CD8-positive, alpha-beta memory T cell (primary cell): Measurements from ENCODE around the gene ESPNL. TPM values are rescaled to one million over a fixed set of nuclear protein-coding genes. Genes with fewer than 3 reads are reported as not detected.

Experiments used
- CTCF ChIA-PET: fragments of 350-600 bp; sonication (Branson Sonifier 250); formaldehyde crosslinking; loops from one replicate; lab custom pipeline; 2021; ENCODE audit warnings: antibody characterized with exemption; lab: Charles Lee
- POLR2A ChIA-PET: fragments of 350-600 bp; sonication (Branson Sonifier 250); formaldehyde crosslinking; loops from one replicate; lab custom pipeline; 2021; ENCODE audit warnings: antibody characterized with exemption; lab: Charles Lee
- DNase-seq, 5 donors: peaks; one replicate each; pipeline versions ENCODE4 v3.0.0 to v3.0.0-alpha.2; 2020 to 2022; ENCODE audit warnings: mixed read lengths in 1 of 5
- H3K27ac ChIP-seq: one replicate; pipeline ENCODE4 v1.7.0; 2013; ENCODE audit warnings: low read depth, mild to moderate bottlenecking, low read length, moderate library complexity
- H3K27me3 ChIP-seq: 2 replicates; pipeline ENCODE4 v1.7.0; 2013; ENCODE audit warnings: low read length, mild to moderate bottlenecking; ENCODE audit not compliant: insufficient read depth, poor library complexity, severe bottlenecking
- H3K36me3 ChIP-seq: 2 replicates; pipeline ENCODE4 v1.7.0; 2013; ENCODE audit warnings: mild to moderate bottlenecking, low read length, moderate library complexity; ENCODE audit not compliant: insufficient read depth
- H3K4me1 ChIP-seq: 2 replicates; pipeline ENCODE4 v1.7.0; 2013; ENCODE audit warnings: mild to moderate bottlenecking, low read length, moderate library complexity; ENCODE audit not compliant: insufficient read depth
- H3K4me3 ChIP-seq: 2 replicates; pipeline ENCODE4 v1.7.0; 2013; ENCODE audit warnings: mild to moderate bottlenecking, low read length
- H3K9me3 ChIP-seq: 2 replicates; pipeline ENCODE4 v1.7.0; 2013; ENCODE audit warnings: mild to moderate bottlenecking, low read length
- H3K27ac Mint-ChIP-seq, 8 donors: one replicate each; pipeline ENCODE4 v1.8.0; 2020 to 2021; ENCODE audit warnings: mixed read lengths in 8 of 8, mild to moderate bottlenecking in 6 of 8, inconsistent platforms in 3 of 8, moderate library complexity in 3 of 8
- H3K27me3 Mint-ChIP-seq, 2 donors: one replicate each; pipeline ENCODE4 v1.8.0; 2020 to 2021; ENCODE audit warnings: mixed read lengths in 2 of 2, mild to moderate bottlenecking in 1 of 2, moderate library complexity in 1 of 2
- H3K36me3 Mint-ChIP-seq, 3 donors: one replicate each; pipeline ENCODE4 v1.8.0; 2020 to 2021; ENCODE audit warnings: mixed read lengths in 3 of 3, inconsistent platforms in 1 of 3, mild to moderate bottlenecking in 1 of 3
- H3K4me1 Mint-ChIP-seq, 3 donors: one replicate each; pipeline ENCODE4 v1.8.0; 2020 to 2021; ENCODE audit warnings: mixed read lengths in 3 of 3, inconsistent platforms in 1 of 3, mild to moderate bottlenecking in 1 of 3
- H3K4me3 Mint-ChIP-seq, 7 donors: one replicate each; pipeline ENCODE4 v1.8.0; 2020 to 2021; ENCODE audit warnings: mixed read lengths in 7 of 7, mild to moderate bottlenecking in 6 of 7, moderate library complexity in 4 of 7, inconsistent platforms in 2 of 7
- H3K9me3 Mint-ChIP-seq, 5 donors: one replicate each; pipeline ENCODE4 v1.8.0; 2020 to 2022; ENCODE audit warnings: mixed read lengths in 5 of 5, mild to moderate bottlenecking in 3 of 5, moderate library complexity in 2 of 5, inconsistent platforms in 1 of 5
- polyA plus RNA-seq: library from polyadenylated mRNA; unstranded; fragments of 300-500 nt; fragmentation: Illumina TruSeq; gene quantifications from one replicate; pipeline ENCODE4 v1.2.3, GENCODE V29; 2021
- total RNA-seq, 2 experiments: library from RNA; stranded (reverse); gene quantifications; one replicate each; pipeline ENCODE4 v1.2.3, GENCODE V29; 2021

The ESPNL gene
- total and polyA plus RNA-seq, 3 experiments from 2014 or later = not detected

DNA sequence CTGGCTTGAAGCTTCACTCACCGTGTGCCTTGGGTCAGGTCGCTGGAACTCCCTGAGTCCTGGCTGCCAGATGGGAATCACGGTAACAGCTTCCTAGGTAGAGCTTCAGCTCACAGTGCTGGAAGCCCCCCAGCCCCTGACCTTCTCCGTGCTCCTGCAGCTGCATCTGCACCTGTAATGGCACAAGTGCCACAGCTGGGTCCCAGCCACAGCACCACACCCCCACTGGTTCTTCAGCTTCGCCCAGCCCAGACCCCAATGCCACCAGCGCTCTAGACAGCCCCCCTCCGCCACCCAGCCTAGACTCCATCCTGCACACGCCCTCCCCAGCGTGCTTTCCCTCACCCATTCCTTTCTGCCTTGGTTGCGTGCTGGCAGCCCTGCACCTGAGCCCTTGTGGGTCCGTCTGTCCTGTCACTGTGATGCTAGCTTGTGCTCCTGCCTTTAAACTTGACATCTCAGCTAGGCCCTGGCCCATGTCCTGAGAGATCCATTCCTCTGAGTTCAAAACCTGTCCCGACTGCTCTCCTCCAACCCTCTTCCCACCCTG lies 7.6 kb upstream of the ESPNL start:
- Histone ChIP-seq H3K27me3 (no peaks in the 10 kb centered on the region), H3K4me3 (no peak overlapping the region), H3K9me3 (no peaks in the 10 kb centered on the region), H3K4me1 (no peaks in the 10 kb centered on the region), H3K27ac (no peak overlapping the region), H3K36me3 (no peaks in the 10 kb centered on the region)
- Mint-ChIP-seq H3K9me3 (no peaks in the 10 kb centered on the region), H3K36me3 (peaks cover 0 to 23% (median 5%) of the 10 kb centered on the region in 3 donors), H3K4me3 (no peak overlapping the region), H3K27ac (peak overlapping the region in 1 of 8 donors; percentile 5), H3K27me3 (peaks cover 0 to 2% of the 10 kb centered on the region in 2 donors), H3K4me1 (no peaks in the 10 kb centered on the region)
- POLR2A ChIA-PET = no interaction called here
- CTCF ChIA-PET = no interaction called here
- DNase-seq = no peak

DNA sequence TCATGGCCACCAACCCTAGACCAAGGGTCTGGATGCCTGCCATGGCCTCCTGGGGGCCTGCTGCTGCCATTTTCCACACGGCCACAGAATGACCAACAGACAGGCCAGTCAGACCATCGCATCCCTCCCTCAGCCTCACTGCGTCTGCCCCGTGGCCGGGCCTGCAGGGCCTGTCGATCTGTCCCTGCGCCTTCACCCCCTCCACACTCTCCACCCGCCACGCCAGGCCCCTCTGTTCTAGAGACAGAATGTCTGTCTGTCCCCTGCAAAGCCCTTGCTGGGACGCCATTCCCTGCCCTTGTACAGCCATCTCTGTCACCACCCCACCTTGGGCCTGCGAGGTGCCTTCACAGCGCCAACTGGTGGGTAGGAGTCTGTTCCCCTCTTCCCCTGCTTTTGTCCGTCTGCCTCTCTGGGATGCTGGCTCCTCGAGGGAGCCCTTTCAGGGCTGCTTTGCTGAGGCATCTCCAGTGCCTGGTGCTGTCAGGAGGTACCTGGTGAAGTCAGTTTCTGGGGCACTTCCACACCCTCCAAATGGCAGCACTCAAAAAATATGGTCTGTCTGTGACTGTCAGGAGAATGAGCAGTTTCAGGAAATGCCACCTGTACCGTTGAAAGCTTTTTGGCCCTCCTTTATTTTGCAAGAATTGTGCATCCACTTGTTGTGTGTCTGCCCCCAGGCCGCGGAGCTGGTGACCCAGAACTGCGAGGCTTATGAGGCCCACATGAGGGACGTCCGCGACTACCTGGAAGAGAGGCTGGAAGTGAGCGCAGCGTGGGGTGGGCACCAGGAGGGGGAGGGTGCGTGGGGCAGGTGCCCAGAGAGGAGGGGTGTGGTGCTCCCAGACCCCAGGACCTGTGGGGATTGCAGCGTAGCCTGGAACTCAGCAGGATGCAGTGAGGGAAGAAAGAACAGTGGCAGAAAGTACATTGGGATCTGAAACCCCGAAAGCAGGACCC lies 6.7 kb upstream of the ESPNL start:
- DNase-seq = no peak
- Mint-ChIP-seq H3K9me3 (no peaks in the 10 kb centered on the region), H3K27ac (no peak overlapping the region), H3K4me3 (no peak overlapping the region), H3K27me3 (peaks cover 0 to 2% of the 10 kb centered on the region in 2 donors), H3K36me3 (peaks cover 0 to 23% (median 5%) of the 10 kb centered on the region in 3 donors), H3K4me1 (no peaks in the 10 kb centered on the region)
- Histone ChIP-seq H3K4me3 (no peak overlapping the region), H3K4me1 (no peaks in the 10 kb centered on the region), H3K9me3 (no peaks in the 10 kb centered on the region), H3K36me3 (no peaks in the 10 kb centered on the region), H3K27ac (no peak overlapping the region), H3K27me3 (no peaks in the 10 kb centered on the region)
- ChIA-PET CTCF (no interaction called here), POLR2A (no interaction called here)

DNA sequence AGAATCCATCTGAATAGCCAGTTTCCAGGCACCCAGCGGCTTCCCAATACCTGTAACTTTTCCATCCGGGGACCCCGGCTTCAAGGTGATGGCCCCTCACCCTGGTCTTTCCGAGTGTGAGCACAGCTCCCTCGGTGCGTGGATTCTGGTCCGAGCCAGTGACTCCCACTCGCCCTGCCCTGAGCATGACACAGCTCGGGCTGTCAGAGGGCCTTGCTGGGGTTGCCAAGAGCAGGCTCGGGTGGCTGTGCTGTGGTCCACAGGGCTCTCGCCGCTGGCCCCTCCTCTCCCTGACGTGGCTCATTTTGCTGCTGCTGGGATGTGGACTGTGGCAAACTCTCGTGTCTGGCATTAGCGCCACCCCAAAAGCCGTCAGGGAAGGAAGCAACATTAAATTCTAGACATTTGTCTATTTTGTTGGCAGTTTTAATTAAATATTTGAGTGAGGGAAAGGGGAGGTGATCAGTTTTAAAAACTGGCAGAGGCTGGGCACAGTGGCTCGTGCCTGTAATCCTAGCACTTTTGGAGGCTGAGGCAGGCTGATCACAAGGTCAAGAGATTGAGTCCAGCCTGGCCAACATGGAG lies 5.6 kb upstream of the ESPNL start:
- Mint-ChIP-seq H3K27ac (peak overlapping the region in 1 of 8 donors; percentile 7), H3K4me1 (no peaks in the 10 kb centered on the region), H3K27me3 (peaks cover 0 to 2% of the 10 kb centered on the region in 2 donors), H3K9me3 (no peaks in the 10 kb centered on the region), H3K36me3 (peaks cover 0 to 23% (median 5%) of the 10 kb centered on the region in 3 donors), H3K4me3 (no peak overlapping the region)
- Histone ChIP-seq H3K9me3 (no peaks in the 10 kb centered on the region), H3K4me1 (no peaks in the 10 kb centered on the region), H3K4me3 (no peak overlapping the region), H3K27me3 (no peaks in the 10 kb centered on the region), H3K27ac (no peak overlapping the region), H3K36me3 (no peaks in the 10 kb centered on the region)
- ChIA-PET CTCF (no interaction called here), POLR2A (no interaction called here)
- no peak for DNase-seq

DNA sequence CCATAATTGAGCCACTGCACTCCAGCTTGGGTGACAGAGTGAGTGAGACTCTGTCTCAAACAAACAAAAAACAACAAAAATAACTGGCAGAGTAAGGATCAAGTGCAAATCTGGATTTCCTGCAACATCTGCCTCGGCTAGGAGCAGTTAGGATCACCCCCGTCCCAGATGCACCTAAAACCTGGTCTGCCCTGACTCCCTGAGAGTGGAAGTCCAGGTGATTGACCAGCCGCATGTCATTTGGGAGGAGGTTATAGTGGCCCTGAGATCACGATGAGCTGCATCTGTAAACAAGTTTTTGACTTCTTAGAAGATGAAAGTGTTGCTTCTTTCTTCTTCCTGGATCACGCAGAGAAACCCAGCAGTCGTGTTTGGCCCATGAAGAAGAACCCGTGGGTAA lies 5.0 kb upstream of the ESPNL start:
- no peaks in the 10 kb centered on the region for H3K9me3 Mint-ChIP-seq
- Histone ChIP-seq H3K36me3 (no peaks in the 10 kb centered on the region), H3K4me3 (no peak overlapping the region), H3K27me3 (no peaks in the 10 kb centered on the region), H3K9me3 (no peaks in the 10 kb centered on the region), H3K27ac (no peak overlapping the region), H3K4me1 (no peaks in the 10 kb centered on the region)
- H3K27me3 Mint-ChIP-seq = peaks cover 0 to 2% of the 10 kb centered on the region in 2 donors
- H3K27ac Mint-ChIP-seq = peak overlapping the region in 1 of 8 donors; percentile 10
- H3K4me3 Mint-ChIP-seq = no peak overlapping the region
- ChIA-PET POLR2A (no interaction called here), CTCF (no interaction called here)
- DNase-seq = no peak
- H3K36me3 Mint-ChIP-seq = peaks cover 0 to 21% (median 5%) of the 10 kb centered on the region in 3 donors
- no peaks in the 10 kb centered on the region for H3K4me1 Mint-ChIP-seq

DNA sequence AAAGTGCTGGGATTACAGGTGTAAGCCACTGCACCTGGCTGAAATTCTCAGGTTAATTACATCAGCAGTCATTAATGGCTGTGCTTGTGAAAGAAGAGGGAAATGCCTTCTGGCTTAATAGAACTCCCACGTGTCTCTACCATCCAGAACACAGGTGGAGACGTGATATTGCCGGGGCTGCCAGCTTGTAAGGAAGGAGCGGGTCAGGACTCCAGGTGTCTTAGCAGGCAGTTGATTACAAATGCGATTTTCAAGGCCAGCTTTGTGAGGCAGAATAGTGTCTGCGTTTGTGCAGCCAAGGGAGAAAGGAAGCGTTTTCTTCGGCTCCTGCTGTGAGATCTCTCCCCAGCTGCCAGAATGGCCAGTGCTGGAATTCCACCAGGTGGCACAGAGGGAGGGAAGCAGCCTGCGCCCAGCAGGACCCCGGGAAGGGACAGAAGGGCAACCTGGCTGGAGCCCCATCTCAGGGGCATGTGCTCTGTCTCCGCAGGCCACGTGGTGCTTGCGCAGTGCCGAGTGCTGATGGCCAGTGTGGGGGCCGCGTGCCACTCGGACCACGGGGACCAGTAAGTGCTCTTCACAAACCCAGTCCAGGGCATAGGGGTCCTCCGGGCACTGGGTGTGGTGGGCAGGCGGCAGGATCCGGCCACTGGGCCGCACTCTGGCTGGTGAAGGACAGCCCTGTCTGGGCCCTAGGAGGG lies 3.7 kb upstream of the ESPNL start:
- POLR2A ChIA-PET = no interaction called here
- DNase-seq = no peak

DNA sequence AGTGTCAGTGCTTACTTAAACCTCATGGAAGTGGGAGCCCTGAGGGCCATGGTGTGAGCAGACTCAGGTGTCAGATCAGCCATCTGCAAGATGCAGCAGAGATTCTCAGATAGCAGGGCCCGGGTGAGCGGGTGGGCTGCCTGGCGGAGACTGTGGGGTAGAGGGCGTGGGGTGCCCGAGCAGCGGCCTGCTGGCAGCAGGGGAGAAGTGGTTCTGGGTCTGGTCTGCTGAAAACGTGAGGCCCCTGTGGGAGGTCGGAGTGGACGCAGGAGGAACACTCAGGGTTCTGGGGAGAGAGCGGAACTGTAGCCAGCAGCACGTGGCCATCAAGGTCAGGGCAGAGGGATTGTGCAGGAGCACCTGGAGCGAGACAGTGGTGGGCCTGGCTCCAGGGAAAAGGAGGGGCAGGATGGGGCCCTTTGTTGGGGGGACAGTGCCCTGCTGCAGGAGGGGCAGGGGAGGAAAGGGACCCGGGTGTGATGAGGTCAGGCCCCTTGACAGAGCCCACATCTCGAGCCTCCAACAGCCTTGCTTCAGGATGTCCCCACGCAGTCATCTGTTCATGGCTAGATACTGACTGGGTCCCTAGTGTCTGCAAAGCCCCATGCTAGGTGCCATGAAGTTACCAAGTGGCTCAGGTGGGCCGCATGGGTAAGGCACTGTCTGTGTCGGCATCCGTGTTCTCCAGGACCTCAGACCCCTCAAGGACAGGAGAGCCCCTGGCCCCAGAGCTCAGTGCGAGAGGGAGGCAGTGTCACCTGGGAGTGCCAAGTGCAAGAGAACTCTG lies 2.7 kb upstream of the ESPNL start:
- Histone ChIP-seq H3K27me3 (no peaks in the 10 kb centered on the region), H3K36me3 (no peaks in the 10 kb centered on the region), H3K27ac (no peak overlapping the region), H3K4me1 (no peaks in the 10 kb centered on the region), H3K4me3 (no peak overlapping the region), H3K9me3 (no peaks in the 10 kb centered on the region)
- CTCF ChIA-PET = no interaction called here
- POLR2A ChIA-PET = no interaction called here
- H3K4me3 Mint-ChIP-seq = no peak overlapping the region
- no peaks in the 10 kb centered on the region for H3K9me3 Mint-ChIP-seq
- H3K27ac Mint-ChIP-seq = peak overlapping the region in 1 of 8 donors; percentile 85
- no peaks in the 10 kb centered on the region for H3K4me1 Mint-ChIP-seq
- H3K27me3 Mint-ChIP-seq = peaks cover 0 to 2% of the 10 kb centered on the region in 2 donors
- DNase-seq = no peak
- H3K36me3 Mint-ChIP-seq = peaks cover 0 to 15% (median 4%) of the 10 kb centered on the region in 3 donors

More for the DNA sequence above, 3.7 kb upstream of the ESPNL start:
- Histone ChIP-seq H3K36me3 (no peaks in the 10 kb centered on the region), H3K4me3 (no peak overlapping the region), H3K27ac (no peak overlapping the region), H3K9me3 (no peaks in the 10 kb centered on the region), H3K27me3 (no peaks in the 10 kb centered on the region), H3K4me1 (no peaks in the 10 kb centered on the region)
- no peak overlapping the region for H3K4me3 Mint-ChIP-seq
- H3K9me3 Mint-ChIP-seq = no peaks in the 10 kb centered on the region
- no peaks in the 10 kb centered on the region for H3K4me1 Mint-ChIP-seq
- H3K27me3 Mint-ChIP-seq = peaks cover 0 to 2% of the 10 kb centered on the region in 2 donors
- H3K27ac Mint-ChIP-seq = peak overlapping the region in 1 of 8 donors; percentile 57
- peaks cover 0 to 16% (median 5%) of the 10 kb centered on the region in 3 donors for H3K36me3 Mint-ChIP-seq
- CTCF ChIA-PET = no interaction called here

DNA sequence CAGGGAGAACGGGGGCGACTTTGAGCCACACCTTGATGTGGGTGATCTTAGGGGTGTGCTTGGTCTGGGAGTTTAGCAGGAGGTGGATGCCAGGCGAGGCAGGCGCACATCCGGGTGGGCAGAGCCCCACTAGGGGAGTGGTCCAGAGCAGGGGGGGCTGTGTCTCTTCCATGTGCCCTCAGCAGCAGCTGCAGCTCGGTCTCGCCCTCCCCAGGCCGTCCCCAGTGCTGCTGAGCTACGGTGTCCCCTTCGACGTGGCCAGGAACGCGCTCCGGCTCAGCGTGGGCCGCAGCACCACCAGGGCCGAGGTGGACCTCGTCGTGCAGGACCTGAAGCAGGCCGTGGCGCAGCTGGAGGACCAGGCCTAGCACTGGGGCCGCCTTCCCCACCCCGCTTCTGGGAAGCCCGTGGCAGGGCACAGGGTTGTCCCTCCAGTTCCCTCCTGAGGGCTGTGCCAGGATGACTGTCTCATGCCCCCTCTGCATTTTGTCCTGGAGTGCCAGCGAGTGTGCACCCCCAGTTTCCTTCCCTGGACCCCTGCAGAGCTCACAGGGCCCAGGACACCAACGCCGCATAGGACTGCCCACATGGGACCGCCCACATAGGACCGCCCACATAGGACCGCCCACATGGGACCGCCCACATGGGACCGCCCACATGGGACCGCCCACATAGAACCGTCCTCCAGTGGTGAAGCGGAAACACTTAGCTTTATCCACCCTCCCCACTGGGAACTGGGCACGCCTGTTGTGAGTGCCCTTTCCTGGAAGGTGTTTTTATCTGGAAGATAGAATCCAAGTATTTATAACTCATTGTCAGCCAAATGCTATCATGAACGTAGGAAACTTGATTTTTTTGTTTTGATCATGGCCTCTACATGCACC lies 1.9 kb upstream of the ESPNL start:
- ChIA-PET POLR2A (no interaction called here), CTCF (no interaction called here)
- Mint-ChIP-seq H3K4me3 (no peak overlapping the region), H3K27ac (peak overlapping the region in 2 of 8 donors; percentile 60 to 85), H3K9me3 (no peaks in the 10 kb centered on the region), H3K4me1 (no peaks in the 10 kb centered on the region), H3K36me3 (peaks cover 0 to 12% (median 0%) of the 10 kb centered on the region in 3 donors), H3K27me3 (peaks cover 0 to 2% of the 10 kb centered on the region in 2 donors)
- Histone ChIP-seq H3K36me3 (no peaks in the 10 kb centered on the region), H3K4me3 (no peak overlapping the region), H3K9me3 (no peaks in the 10 kb centered on the region), H3K4me1 (no peaks in the 10 kb centered on the region), H3K27ac (no peak overlapping the region), H3K27me3 (no peaks in the 10 kb centered on the region)
- peak in 3 of 5 donors; percentile 16 to 60 (median 20) for DNase-seq
